HG03442 (cell line): ENCODE measurements around the gene KRTAP20-1.

Experiments
- ATAC-seq: cut with Tn5 transposase; IDR thresholded peaks from one replicate; pipeline ENCODE4 v1.9.1; 2021; ENCODE audit warnings: mild to moderate bottlenecking, moderate library complexity; ENCODE audit not compliant: unreplicated experiment

Gene KRTAP20-1, protein sequence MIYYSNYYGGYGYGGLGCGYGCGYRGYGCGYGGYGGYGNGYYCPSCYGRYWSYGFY

DNA sequence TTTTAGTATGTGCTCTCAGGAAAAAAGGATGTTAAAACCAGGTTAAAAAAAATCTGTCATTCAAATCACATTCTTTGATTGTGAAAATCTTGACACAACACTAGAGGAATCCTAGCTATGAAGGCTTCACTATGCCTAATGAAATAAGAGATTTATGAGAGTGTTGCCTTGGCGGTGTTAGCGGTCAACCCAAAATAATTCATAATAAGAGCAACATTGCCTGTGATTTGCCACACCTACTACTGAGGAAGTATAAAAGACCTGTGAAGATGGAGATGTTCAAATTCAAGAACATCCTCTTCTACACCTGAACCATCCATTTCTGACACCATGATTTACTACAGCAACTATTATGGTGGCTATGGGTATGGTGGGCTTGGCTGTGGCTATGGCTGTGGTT lies at the start of gene KRTAP20-1:
Gene KRTAP20-1 (plus strand): TSS at position 301 of the 400 bp plus-strand sequence. CDS start 30 bp downstream, at position 331.
- no peak for ATAC-seq

DNA sequence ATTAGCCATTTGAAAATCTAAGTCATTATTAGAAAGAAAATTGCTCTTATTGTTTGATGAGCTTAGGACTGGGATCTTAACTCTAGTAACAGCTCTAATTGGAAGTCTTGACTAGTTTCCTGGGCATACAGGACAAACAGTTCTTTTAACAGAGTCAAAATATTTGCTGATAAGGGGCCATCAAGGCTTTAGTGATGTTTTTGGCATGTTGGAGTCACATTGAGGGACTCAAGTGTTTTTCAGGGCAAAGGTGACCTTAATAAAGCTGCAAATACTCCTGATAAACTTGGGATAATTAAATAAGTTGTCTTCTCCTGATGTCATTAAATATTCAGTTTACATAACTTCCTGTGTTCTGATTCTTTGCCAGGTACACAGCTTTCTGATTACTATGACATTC lies 48.6 kb upstream of the KRTAP20-1 start:
- ATAC-seq = no peak

DNA sequence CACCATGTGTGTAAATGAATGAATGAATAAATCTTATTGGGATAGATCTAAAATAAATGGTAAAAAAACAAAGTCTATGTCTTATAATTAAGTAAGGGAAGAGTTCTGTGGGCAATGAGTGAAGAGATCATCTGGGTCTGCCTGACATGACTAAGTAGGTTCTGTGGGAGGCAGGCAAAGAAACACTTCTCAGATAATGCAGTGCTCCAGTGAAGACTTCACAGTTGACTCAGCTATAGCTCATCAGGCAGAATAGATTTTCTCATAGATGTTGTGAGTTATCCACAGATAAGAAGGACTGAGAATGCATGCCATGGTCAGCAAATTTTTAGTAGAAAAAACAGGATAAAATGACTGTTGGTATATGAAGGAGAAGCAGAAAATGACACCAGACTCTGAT lies 38.5 kb upstream of the KRTAP20-1 start:
- no peak for ATAC-seq

GRCh38 chr21:30579346-30579745 lies 36.9 kb upstream of the KRTAP20-1 start:
- ATAC-seq = no peak

GRCh38 chr21:30580132-30580531 lies 36.1 kb upstream of the KRTAP20-1 start:
- no peak for ATAC-seq

DNA sequence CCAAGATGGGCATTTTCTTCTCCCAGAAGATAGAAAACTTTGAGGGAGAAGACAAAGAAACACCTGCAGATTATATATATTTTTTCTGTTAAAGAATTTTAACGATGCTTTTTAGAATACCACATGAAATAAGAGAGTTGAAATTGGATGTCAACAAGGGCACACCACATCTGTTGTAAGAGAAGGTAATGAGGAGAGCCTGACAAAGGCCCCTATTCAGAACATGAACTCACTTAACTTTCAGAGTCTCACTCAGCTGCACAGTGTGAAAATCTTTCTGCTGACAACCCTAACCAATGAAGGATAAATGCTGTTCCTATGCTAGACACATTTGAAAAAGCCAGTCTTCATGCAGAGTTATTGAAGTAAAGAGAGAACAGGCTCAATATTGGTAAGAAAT lies 33.4 kb upstream of the KRTAP20-1 start:
- ATAC-seq = no peak

DNA sequence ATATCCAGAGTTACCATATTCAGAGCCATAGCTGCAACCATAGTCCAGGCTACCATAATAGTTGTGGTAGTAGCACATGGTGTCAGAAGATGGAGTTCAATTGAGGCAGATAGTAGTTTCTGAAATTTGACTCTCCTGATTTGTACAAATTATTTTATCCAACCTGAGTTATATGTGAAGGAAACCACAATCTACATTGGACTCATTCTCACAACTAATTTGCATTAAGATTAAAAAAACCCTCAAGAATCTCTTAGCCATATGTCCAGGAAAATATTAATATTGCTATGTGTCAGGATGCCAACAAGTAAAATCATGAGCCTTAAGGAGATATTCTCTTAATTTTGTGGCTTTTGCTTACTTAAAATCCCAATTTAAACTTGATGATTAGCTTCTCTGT lies 25.9 kb upstream of the KRTAP20-1 start, which contains the start of gene KRTAP22-2:
Gene KRTAP22-2 (minus strand): TSS at position 101 of the 400 bp plus-strand sequence.
- no peak for ATAC-seq

GRCh38 chr21:30592140-30592539 lies 24.1 kb upstream of the KRTAP20-1 start, which contains the start of gene KRTAP6-3:
Gene KRTAP6-3 (plus strand): TSS chr21:30592440. CDS start chr21:30592446, 6 bp downstream.
- no peak for ATAC-seq

DNA sequence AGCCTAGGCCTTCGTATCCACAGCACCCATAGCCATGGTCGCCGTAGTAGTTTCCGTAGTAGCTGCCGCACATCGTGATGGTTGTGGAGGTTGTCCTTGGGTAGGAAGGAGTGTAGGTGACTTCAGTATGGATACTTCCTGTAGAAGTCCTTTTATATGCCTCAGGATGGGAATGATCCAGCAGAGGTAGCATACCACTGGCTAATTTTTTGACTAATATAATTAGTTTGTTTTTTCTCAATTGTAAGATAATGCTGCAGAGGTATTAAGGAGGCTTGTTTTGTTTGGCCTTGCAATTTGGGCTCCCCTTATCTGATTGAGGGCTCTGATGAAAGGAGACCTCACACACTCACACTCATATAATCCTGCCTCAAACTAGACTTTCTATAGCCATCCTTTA lies 17.4 kb upstream of the KRTAP20-1 start, which contains the start of gene KRTAP6-2:
Gene KRTAP6-2 (minus strand): TSS at position 101 of the 400 bp plus-strand sequence. CDS start 28 bp downstream, at position 73.
- ATAC-seq = no peak

DNA sequence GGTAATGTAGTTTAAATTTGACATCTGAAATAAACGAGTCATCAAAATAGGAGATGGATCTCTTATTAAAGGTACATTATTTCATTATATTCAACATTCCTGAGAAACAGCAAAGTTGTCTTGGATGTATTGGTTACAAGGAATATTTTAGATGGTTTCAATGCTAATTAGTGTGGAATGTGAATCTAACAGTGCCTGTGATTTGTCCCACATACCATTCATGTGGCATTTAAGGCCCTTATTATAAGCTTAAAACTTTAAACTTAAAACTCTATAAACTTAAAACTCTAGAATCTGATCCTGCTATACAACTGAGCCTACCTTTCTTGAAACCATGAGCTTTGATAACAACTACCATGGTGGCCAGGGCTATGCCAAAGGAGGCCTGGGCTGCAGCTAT lies 15.4 kb upstream of the KRTAP20-1 start, which contains the start of gene KRTAP22-1:
Gene KRTAP22-1 (plus strand): TSS at position 301 of the 400 bp plus-strand sequence.
- ATAC-seq = no peak

- no peak for ATAC-seq
These were observed 10.3 kb upstream of the KRTAP20-1 start for GRCh38 chr21:30605968-30606367.

DNA sequence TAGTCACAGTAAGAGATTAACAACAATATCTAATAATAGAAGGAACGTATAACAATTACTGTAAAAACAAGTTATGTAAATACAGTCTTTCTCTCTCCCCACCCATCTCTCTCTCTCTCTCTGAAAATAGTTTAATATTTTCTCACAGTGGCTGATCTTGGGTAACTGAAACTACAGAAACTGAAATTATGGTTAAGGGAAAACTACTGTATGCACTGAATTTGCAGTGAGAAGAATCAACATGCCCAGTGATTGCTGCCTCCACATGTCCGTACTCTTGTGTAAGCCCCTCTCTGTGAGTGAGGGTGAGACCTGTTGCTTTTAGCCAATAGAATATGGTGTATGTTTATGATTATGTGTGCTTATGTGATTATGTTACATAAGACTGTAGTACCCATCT lies 4.1 kb upstream of the KRTAP20-1 start:
- no peak for ATAC-seq

DNA sequence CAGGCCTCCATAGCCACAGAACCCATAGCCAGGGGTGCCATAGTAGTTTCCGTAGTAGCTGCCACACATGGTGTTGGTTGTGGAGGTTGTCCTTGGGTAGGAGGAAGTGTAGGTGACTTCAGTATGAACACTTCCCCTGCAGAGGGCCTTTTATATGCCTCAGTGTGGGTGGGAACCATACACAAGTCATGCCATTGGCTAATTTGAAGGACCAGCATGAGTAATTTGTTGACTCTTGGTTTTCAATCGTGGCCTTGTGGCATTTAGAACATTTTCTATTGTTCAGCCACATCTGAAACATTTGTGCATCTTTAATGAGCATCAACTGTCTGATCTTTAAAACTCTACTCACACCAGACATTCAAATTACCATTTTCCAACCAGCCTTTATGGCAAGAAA lies 2.4 kb upstream of the KRTAP20-1 start, which contains the start of gene KRTAP6-1:
Gene KRTAP6-1 (minus strand): TSS at position 95 of the 400 bp plus-strand sequence. CDS start 26 bp downstream, at position 69.
- no peak for ATAC-seq

DNA sequence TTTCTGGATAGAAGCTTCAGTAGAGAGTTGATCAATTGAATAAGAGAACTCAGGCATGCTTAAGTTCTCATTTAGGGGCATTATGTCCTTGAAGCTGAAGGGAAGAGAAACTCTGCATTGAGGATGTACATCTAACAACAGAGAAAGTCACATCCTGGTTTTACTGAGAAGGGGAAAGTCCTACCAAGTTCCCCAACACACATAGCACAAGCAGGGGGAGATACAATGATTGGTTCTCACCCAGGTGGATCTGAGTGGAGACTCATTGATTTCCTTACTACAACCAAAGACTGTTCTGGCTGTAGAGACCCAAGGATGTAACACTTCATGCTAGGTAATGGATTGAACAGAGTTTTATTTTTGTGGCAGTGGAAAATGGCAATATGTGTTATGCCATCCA lies 1.0 kb upstream of the KRTAP20-1 start:
- no peak for ATAC-seq

DNA sequence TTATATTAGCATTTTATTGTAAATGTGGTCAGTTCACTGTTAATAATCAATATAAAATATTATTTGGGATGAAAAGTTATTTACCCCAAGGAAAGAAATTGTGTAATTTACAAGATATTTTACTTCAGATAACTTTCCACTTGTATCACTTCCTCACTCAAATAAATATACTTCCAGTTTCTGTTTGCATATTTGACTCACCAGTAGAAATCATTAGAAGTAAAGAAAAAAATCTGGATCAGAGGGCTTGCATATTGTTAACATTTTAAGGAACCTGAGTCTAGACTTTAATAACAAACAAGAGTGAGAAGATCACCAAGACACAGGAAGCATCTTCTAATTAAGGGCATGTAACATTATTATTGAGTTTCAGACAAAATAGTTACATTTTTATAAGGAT lies 3.9 kb downstream of the KRTAP20-1 start:
- no peak for ATAC-seq

DNA sequence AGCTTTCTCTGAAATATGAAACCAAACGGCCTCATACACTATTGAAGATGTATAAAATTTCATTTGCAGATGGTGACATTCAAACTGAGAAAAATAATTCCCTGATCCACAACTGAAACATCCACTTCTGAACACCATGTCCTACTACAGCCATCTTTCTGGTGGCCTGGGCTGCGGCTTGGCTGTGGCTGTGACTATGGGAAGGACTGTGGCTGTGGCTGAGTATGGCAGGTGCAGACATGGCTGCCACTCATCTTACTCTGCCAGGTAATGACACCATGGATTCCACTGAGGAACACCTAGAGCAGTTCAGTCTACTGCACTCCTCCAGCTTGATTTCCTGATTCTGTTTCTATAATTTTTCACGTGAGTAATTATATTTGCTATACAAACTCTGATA lies 4.3 kb downstream of the KRTAP20-1 start, which contains the start of gene KRTAP20-4:
Gene KRTAP20-4 (plus strand): TSS at position 106 of the 400 bp plus-strand sequence.
- no peak for ATAC-seq

DNA sequence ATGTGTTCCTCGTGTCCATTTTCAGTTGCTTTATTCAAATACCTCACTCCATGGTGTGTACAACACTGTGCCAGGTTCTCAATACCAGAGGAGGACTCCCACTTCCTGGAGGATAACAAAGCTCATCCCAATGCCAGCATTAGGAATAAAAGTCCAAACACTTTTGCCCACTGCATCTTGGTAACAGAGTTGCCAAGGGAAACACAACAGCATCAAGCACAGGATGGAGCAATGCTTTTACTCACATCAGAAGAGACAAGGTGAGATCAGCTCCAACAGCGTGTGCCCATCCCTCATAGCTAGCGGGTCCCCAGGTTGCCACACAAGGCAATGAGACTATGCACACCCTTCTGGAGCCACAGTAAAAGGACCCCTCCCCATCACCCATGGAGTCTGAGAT lies 7.1 kb downstream of the KRTAP20-1 start:
- ATAC-seq = no peak

DNA sequence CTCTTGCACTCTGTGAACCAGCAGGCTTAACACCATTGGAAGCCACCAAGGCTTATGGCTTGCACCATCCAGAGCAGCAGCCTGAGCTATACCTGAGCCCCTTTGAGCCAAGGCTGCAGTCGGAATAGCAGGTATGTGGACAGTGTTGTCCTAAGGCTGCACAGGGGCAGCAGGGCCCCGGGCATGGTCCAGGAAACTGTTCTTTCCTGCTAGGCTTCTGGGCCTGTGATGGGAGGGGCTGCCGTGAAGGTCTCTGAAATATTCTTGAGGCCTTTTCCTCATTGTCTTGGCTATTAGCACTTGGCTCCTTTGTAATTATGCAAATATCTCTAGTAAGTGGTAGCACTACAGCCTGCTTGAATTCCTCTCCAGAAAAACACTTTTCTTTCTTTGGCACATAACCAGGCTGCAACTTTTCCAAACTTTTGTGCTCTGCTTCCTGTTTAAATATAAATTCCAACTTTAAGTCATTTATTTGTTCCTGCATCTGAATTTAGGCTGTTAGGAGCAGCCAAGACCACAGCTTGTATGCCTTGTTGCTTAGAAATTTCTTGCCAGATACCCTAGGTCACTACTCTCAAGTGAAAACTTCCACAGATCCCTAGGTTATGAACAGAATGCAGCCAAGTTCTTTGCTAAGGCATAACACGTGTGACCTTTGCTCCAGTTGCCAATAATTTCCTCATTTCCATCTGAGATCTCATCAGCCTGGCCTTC lies 9.4 kb downstream of the KRTAP20-1 start:
- no peak for ATAC-seq

DNA sequence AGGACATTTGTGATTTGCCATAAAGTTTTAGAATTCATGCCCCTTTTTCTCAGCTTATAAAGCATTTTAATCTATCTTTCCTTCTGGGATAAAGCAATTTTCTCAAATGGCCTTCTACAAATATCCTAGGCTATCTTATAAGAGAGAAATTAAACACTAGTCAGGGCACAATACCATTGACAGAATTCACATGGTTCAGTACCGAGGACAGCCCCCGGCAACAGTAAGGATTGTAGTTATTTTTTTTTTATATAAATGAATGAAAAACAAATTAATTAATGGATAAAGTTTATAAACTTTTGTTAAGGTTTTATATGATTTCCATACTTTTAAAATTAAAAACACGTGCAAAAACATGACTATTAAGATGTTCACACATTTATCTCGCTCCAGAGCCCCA lies 11.9 kb downstream of the KRTAP20-1 start:
- ATAC-seq = no peak

- ATAC-seq = no peak
These were observed 13.0 kb downstream of the KRTAP20-1 start for GRCh38 chr21:30629200-30629599.

- ATAC-seq = no peak
These were observed 18.7 kb downstream of the KRTAP20-1 start, which contains the start of gene KRTAP20-2 for GRCh38 chr21:30634906-30635305. Gene KRTAP20-2 (plus strand): TSS chr21:30635206. CDS start chr21:30635264, 58 bp downstream.

GRCh38 chr21:30638686-30639085 lies 22.5 kb downstream of the KRTAP20-1 start:
- no peak for ATAC-seq
